HFFc6 (cell line): ENCODE results near the gene THSD7A. TPM values are rescaled to one million over a fixed set of nuclear protein-coding genes. Genes with fewer than 3 reads are reported as not detected.

Source experiments
- DNase-seq: peaks from one replicate; pipeline ENCODE4 v3.0.0-alpha.2; 2018
- H3K27ac Mint-ChIP-seq: 2 replicates; pipeline ENCODE4 v1.8.0; 2020; ENCODE audit warnings: mild to moderate bottlenecking, mixed read lengths
- H3K27me3 Mint-ChIP-seq: 2 replicates; pipeline ENCODE4 v1.8.0; 2021; ENCODE audit warnings: mild to moderate bottlenecking, moderate library complexity, mixed read lengths; ENCODE audit not compliant: insufficient read depth
- H3K36me3 Mint-ChIP-seq: 2 replicates; pipeline ENCODE4 v1.8.0; 2021; ENCODE audit warnings: low read depth, mixed read lengths
- H3K4me1 Mint-ChIP-seq: 2 replicates; pipeline ENCODE4 v1.8.0; 2020; ENCODE audit warnings: low read depth, mixed read lengths
- H3K4me3 Mint-ChIP-seq: 2 replicates; pipeline ENCODE4 v1.8.0; 2020; ENCODE audit warnings: mild to moderate bottlenecking, moderate library complexity, mixed read lengths
- H3K9me3 Mint-ChIP-seq: 2 replicates; pipeline ENCODE4 v1.8.0; 2020; ENCODE audit warnings: mild to moderate bottlenecking, mixed read lengths
- total RNA-seq, 6 experiments: library from RNA; stranded (reverse); fragmentation: NEBNext Ultra II Directional; extraction: Animal tissue kit (Norgen Biotek cat#: 25700); gene quantifications; 2 replicates in 1 of 6; 3 replicates in 5 of 6; pipeline ENCODE4 v1.2.3, GENCODE V29; 2021
- TF ChIP-seq, protein P1 (sequence below): fragments of 200-600 bp; sonication (generic); IDR thresholded peaks from 2 replicates; pipeline ENCODE4 v1.5.0; 2021; ENCODE audit warnings: antibody characterized with exemption, mild to moderate bottlenecking

The THSD7A gene
- total RNA-seq, 6 experiments from 2014 or later: not detected

DNA sequence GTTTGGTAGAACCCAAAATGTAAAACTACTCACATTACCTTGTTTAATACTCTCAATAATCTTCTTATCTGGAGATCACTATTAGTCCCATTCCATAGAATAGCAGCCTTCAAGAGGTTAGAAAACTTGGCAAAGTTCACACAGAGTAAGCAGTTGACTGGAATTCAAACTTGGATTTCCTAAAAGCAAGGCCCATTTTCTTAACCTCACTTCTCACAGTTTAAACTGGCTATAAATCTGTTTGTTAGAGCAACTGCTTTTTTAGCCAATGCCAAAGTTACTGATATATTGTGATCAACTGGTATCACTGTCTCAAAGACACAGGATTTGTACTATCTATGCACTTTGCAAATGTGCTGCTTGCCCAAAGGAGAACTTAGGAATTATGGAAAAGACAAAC lies 230.2 kb downstream of the THSD7A start:
- no peak overlapping the region for H3K4me3 Mint-ChIP-seq
- peaks cover 29% of the 10 kb centered on the region for H3K9me3 Mint-ChIP-seq
- no peaks in the 10 kb centered on the region for H3K4me1 Mint-ChIP-seq
- H3K27me3 Mint-ChIP-seq: no peaks in the 10 kb centered on the region
- H3K36me3 Mint-ChIP-seq: no peaks in the 10 kb centered on the region; the same call in 1 of the 2 replicates
- no peak overlapping the region for H3K27ac Mint-ChIP-seq
- TF ChIP-seq, protein P1, sequence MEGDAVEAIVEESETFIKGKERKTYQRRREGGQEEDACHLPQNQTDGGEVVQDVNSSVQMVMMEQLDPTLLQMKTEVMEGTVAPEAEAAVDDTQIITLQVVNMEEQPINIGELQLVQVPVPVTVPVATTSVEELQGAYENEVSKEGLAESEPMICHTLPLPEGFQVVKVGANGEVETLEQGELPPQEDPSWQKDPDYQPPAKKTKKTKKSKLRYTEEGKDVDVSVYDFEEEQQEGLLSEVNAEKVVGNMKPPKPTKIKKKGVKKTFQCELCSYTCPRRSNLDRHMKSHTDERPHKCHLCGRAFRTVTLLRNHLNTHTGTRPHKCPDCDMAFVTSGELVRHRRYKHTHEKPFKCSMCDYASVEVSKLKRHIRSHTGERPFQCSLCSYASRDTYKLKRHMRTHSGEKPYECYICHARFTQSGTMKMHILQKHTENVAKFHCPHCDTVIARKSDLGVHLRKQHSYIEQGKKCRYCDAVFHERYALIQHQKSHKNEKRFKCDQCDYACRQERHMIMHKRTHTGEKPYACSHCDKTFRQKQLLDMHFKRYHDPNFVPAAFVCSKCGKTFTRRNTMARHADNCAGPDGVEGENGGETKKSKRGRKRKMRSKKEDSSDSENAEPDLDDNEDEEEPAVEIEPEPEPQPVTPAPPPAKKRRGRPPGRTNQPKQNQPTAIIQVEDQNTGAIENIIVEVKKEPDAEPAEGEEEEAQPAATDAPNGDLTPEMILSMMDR: no peak
- DNase-seq: no peak

DNA sequence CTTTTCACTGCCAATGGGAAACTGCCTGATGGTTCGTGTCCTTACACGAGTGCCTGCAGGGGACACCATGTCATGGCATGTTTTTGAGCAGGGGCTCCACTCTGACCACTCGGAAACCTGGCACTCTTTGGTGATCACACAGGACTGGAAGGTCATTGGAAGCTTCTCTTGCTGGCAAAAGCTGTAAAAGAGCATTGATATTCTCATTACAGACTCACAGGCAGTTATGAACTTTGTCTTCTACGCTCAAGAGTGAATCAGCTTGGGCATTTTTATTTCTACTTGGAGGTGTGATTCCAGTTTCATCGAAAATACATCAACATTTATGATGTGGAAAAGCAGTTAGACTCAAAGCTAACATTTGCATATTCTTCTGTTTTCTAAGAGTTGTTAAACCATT lies 238.7 kb downstream of the THSD7A start:
- H3K27ac Mint-ChIP-seq: no peak overlapping the region
- peaks cover 64% of the 10 kb centered on the region for H3K9me3 Mint-ChIP-seq
- no peak overlapping the region for H3K4me3 Mint-ChIP-seq

DNA sequence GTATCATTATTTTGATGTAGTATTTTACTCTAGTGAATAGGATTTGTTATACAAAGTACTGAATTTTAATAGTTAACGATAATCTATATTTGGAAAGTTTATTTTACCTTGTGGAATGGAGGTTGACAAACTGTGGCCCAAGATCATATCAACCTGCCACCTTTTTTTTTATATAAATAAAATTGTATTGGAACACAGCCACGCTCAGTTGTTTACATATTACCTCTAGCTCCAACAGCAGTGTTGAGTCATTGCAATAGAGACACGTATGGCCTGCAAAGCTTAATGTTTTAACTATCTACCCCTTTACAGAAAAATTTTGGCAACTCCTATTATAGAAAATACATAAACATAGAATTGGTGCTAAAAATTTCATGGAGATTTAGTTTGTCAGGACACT lies 239.3 kb downstream of the THSD7A start:
- Mint-ChIP-seq H3K4me1 (no peaks in the 10 kb centered on the region), H3K27ac (no peak overlapping the region), H3K9me3 (peaks cover 60% of the 10 kb centered on the region), H3K27me3 (no peaks in the 10 kb centered on the region; the same call in 1 of the 2 replicates), H3K36me3 (no peaks in the 10 kb centered on the region), H3K4me3 (no peak overlapping the region)
- TF ChIP-seq, protein P1: no peak
- no peak for DNase-seq

More for the DNA sequence above, 238.7 kb downstream of the THSD7A start:
- no peaks in the 10 kb centered on the region for H3K36me3 Mint-ChIP-seq
- no peak for DNase-seq
- H3K27me3 Mint-ChIP-seq: no peaks in the 10 kb centered on the region; the same call in 1 of the 2 replicates
- TF ChIP-seq, protein P1: no peak
- no peaks in the 10 kb centered on the region for H3K4me1 Mint-ChIP-seq

DNA sequence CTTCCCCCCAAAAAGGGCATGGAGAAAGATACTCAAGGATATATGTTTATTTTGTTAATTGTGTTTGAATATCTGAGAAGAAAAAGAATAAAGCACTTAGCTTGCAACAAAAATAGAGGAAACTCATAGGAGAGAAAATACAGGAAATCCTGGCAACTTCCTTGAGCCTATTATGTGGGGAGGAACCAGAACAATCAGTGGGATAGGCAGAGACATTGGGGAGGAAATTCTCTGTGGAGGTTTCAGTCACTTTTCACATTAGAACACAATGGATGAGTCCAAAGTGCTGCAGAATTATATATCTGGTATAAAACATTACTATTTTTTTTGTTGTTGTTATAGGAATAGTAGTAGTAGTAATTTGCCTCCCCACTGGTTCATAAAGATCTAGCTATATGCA lies 240.1 kb downstream of the THSD7A start:
- H3K27ac Mint-ChIP-seq: no peak overlapping the region
- H3K4me3 Mint-ChIP-seq: no peak overlapping the region
- no peaks in the 10 kb centered on the region; the same call in 1 of the 2 replicates for H3K27me3 Mint-ChIP-seq
- TF ChIP-seq, protein P1: no peak
- no peaks in the 10 kb centered on the region for H3K36me3 Mint-ChIP-seq
- no peak for DNase-seq
- H3K9me3 Mint-ChIP-seq: peaks cover 61% of the 10 kb centered on the region
- no peaks in the 10 kb centered on the region for H3K4me1 Mint-ChIP-seq

DNA sequence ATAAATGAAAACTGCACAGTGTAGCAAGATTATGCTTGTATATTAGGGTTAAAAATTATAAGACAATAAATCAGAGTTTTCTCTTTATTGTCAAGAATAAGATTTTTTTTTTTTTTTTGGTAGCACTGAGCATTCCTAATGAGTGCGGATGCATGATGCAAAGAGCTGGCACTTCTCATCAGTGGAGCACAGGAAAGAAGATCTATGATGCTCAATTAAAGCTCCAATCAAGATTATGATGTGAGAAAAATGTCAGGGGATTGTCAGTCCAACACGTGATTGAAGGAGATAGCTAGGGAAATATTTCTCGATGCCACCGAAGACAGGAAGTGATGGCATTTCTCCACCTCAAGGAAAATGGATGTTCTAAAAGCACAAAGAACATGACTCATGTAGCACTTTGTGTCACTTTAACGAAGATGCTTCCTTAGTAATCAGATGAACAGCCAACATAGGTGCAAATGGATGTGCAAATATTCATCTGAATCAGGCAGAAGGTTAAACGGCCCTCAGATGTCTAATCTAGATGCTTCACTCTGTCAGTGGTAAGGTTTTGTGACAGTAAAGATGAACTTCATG lies 240.9 kb downstream of the THSD7A start:
- H3K27ac Mint-ChIP-seq: no peak overlapping the region

More for the DNA sequence above, 240.9 kb downstream of the THSD7A start:
- DNase-seq: no peak
- Mint-ChIP-seq H3K27me3 (no peaks in the 10 kb centered on the region; the same call in 1 of the 2 replicates), H3K4me1 (no peaks in the 10 kb centered on the region), H3K9me3 (peaks cover 62% of the 10 kb centered on the region), H3K4me3 (no peak overlapping the region), H3K36me3 (no peaks in the 10 kb centered on the region)
- TF ChIP-seq, protein P1: no peak
